Hematopoietic multipotent progenitor cell treated with erythropoietin and hydrocortisone succinate and interleukin-3 and kit ligand, for 8 days (in vitro differentiated cells): Measurements from ENCODE around the gene CCL1.
A peak's percentile ranks its signal among the peaks of the same experiment; 100 is the strongest.
"Not testable (repeated sequence)": the region's sequence is repeated elsewhere in the genome, so short reads cannot be mapped to it uniquely, and the experiment has no call there.

Experiments
- DNase-seq: peaks from one replicate; pipeline ENCODE4 v3.0.0-alpha.2; 2015

The CCL1 gene

GRCh38 chr17:34357398-34357797, 5.6 kb downstream of the CCL1 start:
- no peak for DNase-seq

GRCh38 chr17:34356194-34356593, 6.8 kb downstream of the CCL1 start, which contains the start of gene CCL13:
CCL13 (plus strand) TSS chr17:34356480; CDS start chr17:34356527, 47 bp downstream.
- DNase-seq = no peak

GRCh38 chr17:34354637-34355036, 8.4 kb downstream of the CCL1 start:
- no peak for DNase-seq

GRCh38 chr17:34352191-34352590, 10.8 kb downstream of the CCL1 start:
- no peak for DNase-seq

- no peak for DNase-seq
Observed at GRCh38 chr17:34351096-34351495, 11.9 kb downstream of the CCL1 start.

- DNase-seq = no peak
Observed at GRCh38 chr17:34349751-34350150, 13.3 kb downstream of the CCL1 start.

GRCh38 chr17:34347063-34347462, 16.0 kb downstream of the CCL1 start:
- no peak for DNase-seq

GRCh38 chr17:34341916-34342315, 21.1 kb downstream of the CCL1 start:
- DNase-seq = no peak

- DNase-seq = no peak
Observed at GRCh38 chr17:34339138-34339770, 23.8 kb downstream of the CCL1 start.

- no peak for DNase-seq
Observed at GRCh38 chr17:34337701-34338100, 25.3 kb downstream of the CCL1 start.

- not testable (repeated sequence) for DNase-seq
Observed at GRCh38 chr17:34327580-34327979, 35.5 kb downstream of the CCL1 start.

GRCh38 chr17:34321964-34322363, 41.1 kb downstream of the CCL1 start:
- no peak for DNase-seq

GRCh38 chr17:34319039-34319483, 44.0 kb downstream of the CCL1 start, which contains the start of gene CCL8:
CCL8 (plus strand) TSS chr17:34319435; CDS start chr17:34319502, 67 bp downstream.
- no peak for DNase-seq

GRCh38 chr17:34318474-34318873, 44.6 kb downstream of the CCL1 start:
- peak; percentile 31 for DNase-seq

- no peak for DNase-seq
Observed at GRCh38 chr17:34314279-34314678, 48.8 kb downstream of the CCL1 start.

- no peak for DNase-seq
Observed at GRCh38 chr17:34313164-34313563, 49.9 kb downstream of the CCL1 start.

- no peak for DNase-seq
Observed at GRCh38 chr17:34312080-34312479, 51.0 kb downstream of the CCL1 start.

- DNase-seq = no peak
Observed at GRCh38 chr17:34311291-34311690, 51.7 kb downstream of the CCL1 start.
